Immature natural killer cell (primary cell): ENCODE results near the gene MAD2L1BP. TPM values are rescaled to one million over a fixed set of nuclear protein-coding genes. Genes with fewer than 3 reads are reported as not detected.

Experiments
- DNase-seq, 3 donors: peaks; one replicate each; pipeline ENCODE4 v3.0.0; 2022; ENCODE audit warnings: mixed read lengths in 1 of 3
- H3K27ac Mint-ChIP-seq, 6 donors: one replicate each; pipeline ENCODE4 v1.8.0; 2020; ENCODE audit warnings: mixed read lengths in 6 of 6, mild to moderate bottlenecking in 5 of 6, inconsistent platforms in 4 of 6, moderate library complexity in 3 of 6
- H3K27me3 Mint-ChIP-seq, 3 donors: one replicate each; pipeline ENCODE4 v1.8.0; 2020 to 2021; ENCODE audit warnings: low read depth in 3 of 3, mild to moderate bottlenecking in 3 of 3, mixed read lengths in 3 of 3, moderate library complexity in 3 of 3, inconsistent platforms in 1 of 3
- H3K36me3 Mint-ChIP-seq, 3 donors: one replicate each; pipeline ENCODE4 v1.8.0; 2020; ENCODE audit warnings: mixed read lengths in 3 of 3, inconsistent platforms in 2 of 3, mild to moderate bottlenecking in 2 of 3
- H3K4me1 Mint-ChIP-seq, 2 donors: one replicate each; pipeline ENCODE4 v1.8.0; 2020; ENCODE audit warnings: inconsistent platforms in 2 of 2, mild to moderate bottlenecking in 2 of 2, mixed read lengths in 2 of 2, moderate library complexity in 1 of 2
- H3K4me3 Mint-ChIP-seq, 5 donors: one replicate each; pipeline ENCODE4 v1.8.0; 2020; ENCODE audit warnings: mild to moderate bottlenecking in 5 of 5, mixed read lengths in 5 of 5, inconsistent platforms in 3 of 5, moderate library complexity in 3 of 5
- H3K9me3 Mint-ChIP-seq, 6 donors: one replicate each; pipeline ENCODE4 v1.8.0; 2020; ENCODE audit warnings: mild to moderate bottlenecking in 6 of 6, mixed read lengths in 6 of 6, inconsistent platforms in 4 of 6, moderate library complexity in 3 of 6
- polyA plus RNA-seq, 3 donors: library from polyadenylated mRNA; unstranded; fragments of 300-500 nt; fragmentation: Illumina TruSeq; gene quantifications; one replicate each; pipeline ENCODE4 v1.2.3, GENCODE V29; 2021

Gene MAD2L1BP
- polyA plus RNA-seq, 3 donors from 2014 or later = 23.7 to 30.4 (median 28.3) TPM

DNA sequence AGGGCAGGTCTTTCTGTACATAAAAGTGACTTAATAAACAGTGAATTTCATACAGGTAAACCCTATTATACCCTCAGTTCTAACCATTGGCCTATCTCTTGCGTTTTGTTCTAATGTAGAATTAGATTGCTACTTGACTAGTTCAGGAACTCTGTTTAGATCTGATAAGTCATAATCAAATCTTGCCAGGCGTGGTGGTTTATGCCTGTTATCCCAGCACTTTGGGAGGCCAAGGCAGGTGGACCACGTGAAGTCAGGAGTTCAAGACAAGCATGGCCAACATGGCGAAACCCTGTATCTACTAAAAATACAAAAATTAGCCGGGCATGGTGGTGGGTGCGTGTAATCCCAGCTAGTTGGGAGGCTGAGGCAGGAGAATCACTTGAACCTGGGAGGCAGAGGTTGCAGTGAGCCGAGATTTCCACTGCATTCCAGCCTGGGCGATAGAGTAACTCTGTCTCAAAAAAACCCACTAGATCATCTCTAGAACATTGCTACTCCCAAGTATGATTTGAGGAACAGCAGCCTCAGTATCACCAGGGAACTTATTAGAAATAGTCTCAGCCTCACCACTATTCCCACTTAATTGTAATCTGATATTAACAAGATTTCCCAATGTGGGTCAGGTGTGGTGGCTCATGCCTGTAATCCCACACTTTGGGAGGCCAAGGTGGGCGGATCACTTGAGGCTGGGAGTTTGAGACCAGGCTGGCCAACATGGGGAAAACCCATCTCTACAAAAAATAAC lies 18.7 kb upstream of the MAD2L1BP start:
- H3K36me3 Mint-ChIP-seq = peaks cover under 1 to 8% (median 4%) of the 10 kb centered on the region in 3 donors
- DNase-seq = no peak
- H3K4me3 Mint-ChIP-seq = no peak overlapping the region
- H3K4me1 Mint-ChIP-seq = no peaks in the 10 kb centered on the region
- H3K27ac Mint-ChIP-seq = peak overlapping the region in 1 of 6 donors; percentile 29
- no peaks in the 10 kb centered on the region for H3K9me3 Mint-ChIP-seq
- no peaks in the 10 kb centered on the region for H3K27me3 Mint-ChIP-seq

DNA sequence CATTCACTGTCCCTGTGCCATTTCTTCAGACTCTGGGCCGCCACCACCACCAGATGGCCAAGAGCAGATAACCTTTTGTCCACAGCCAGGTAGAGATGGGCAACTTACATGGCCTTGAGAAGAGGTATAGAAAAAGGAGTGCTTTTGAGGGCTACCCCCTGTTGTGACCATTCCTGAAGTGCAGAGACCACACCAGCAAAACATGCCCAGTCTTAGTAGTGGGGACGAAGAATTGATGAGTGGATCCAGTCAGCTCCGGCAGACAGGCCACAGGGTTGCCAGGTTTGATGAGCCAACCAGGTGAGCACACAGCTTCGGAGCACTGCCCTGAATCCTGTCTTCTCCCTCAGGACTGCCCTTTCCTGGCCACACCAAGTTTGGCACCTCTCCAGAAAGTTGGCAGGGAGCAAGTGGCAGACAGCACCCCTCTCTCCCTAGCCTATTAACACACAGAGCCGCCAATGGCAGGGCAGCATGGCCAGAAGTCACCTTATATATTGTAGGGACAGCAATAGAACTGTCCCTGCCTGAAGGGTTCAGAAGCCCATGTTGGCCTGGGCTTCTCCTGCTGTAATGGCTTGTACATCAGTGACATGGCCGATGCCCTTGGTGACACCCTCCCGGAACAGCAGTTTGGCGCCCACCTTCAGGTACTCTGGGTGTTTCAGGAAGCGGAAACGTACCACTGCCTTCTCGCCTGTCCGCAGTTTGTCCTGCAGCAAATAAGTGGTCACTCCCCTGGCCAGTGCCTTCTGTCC lies 14.4 kb upstream of the MAD2L1BP start:
- peaks cover 2 to 5% of the 10 kb centered on the region in 2 donors for H3K4me1 Mint-ChIP-seq
- DNase-seq = no peak
- peak overlapping the region in 2 of 6 donors; percentile 8 to 61 for H3K27ac Mint-ChIP-seq
- H3K9me3 Mint-ChIP-seq = no peaks in the 10 kb centered on the region
- H3K4me3 Mint-ChIP-seq = no peak overlapping the region
- H3K36me3 Mint-ChIP-seq = peaks cover 12 to 19% (median 13%) of the 10 kb centered on the region in 3 donors
- no peaks in the 10 kb centered on the region for H3K27me3 Mint-ChIP-seq

DNA sequence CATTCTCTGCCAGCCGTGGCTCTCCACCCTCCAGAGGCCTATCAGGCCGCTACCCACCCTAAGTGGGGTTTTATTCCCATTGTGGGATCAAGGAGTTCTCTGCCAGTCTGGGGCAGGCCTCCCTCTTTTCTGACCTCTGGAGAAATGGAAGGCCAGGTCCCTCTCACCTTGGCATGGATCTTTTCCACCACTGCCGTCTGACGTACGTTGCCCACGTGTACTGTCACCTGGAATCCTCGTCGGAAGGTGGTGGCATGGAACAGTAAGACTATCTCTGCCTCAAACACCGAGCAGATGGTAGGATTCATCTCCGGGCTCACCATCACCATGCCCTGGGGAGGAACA lies 13.8 kb upstream of the MAD2L1BP start:
- Mint-ChIP-seq H3K27ac (peak overlapping the region in 1 of 6 donors; percentile 8), H3K4me1 (peaks cover 5 to 10% of the 10 kb centered on the region in 2 donors), H3K9me3 (no peaks in the 10 kb centered on the region), H3K36me3 (peaks cover 12 to 19% (median 13%) of the 10 kb centered on the region in 3 donors), H3K27me3 (no peaks in the 10 kb centered on the region), H3K4me3 (no peak overlapping the region)
- no peak for DNase-seq

DNA sequence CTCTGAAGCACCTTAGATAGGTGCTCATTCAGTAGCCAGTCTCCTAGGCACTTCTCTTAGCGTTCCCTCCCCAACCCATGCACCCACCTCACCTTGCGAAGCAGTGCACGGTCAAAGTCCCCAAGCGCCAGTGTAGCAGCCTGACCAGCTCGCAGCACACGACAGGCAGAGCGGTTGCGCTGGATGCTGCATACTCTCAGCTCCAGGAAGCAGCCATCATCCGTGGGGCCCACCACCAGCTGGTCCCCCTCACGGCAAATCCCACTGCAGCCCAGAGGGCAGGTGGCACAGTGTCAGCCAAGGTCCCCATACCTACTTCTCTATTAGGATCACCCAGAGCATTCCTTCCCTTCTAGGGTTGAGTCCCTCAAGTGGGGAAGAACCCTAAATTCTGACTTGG lies 13.1 kb upstream of the MAD2L1BP start:
- peaks cover 12 to 19% (median 13%) of the 10 kb centered on the region in 3 donors for H3K36me3 Mint-ChIP-seq
- peak overlapping the region in 1 of 6 donors; percentile 31 for H3K27ac Mint-ChIP-seq
- H3K4me3 Mint-ChIP-seq = no peak overlapping the region
- H3K27me3 Mint-ChIP-seq = no peaks in the 10 kb centered on the region
- no peaks in the 10 kb centered on the region for H3K9me3 Mint-ChIP-seq
- no peak for DNase-seq
- H3K4me1 Mint-ChIP-seq = peaks cover 12 to 18% of the 10 kb centered on the region in 2 donors

DNA sequence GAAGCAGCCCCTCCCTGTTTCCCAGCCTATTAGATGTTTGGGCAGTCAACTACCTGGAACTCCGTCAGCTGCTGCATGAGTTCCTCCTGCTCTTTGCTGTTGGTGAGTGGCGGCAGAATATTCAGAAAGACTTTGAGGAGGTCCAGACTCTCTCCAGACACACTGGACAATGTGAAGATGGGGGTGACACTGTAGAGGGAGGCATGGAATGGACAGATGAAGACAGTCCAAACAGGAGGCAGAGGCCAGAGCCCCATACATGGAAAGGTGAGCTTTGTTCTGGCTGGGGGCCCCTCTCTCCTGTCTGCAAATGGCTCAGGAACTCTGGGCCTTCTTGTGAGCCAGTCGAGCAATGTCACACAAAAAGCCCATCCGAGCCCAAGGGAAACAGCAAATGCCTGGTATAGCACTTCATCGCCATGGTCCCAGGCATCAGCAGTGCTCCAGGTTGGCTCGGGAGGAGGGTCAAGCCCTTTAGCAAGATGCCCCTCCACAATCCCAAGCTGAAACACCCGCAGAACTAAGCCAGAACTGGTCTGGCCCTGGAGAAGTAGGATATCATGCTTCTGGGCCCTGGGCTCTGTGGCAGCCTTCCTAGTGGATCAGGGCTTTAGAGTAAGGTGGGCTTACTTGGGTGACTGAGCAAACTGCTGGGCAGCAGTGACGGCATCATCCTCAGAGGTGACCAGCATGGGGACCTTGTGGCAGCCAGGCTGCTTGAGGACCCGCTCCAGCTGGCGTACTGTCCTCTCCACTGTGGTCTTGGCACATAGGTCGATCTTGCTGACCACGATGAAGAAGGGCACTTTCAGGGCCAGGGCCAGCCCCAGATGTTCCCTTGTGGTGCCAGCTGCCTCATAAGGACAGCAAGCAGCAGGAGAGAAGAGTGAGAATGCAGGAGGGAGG lies 11.5 kb upstream of the MAD2L1BP start:
- Mint-ChIP-seq H3K4me1 (peaks cover 21 to 31% of the 10 kb centered on the region in 2 donors), H3K4me3 (no peak overlapping the region), H3K27ac (peak overlapping the region in 1 of 6 donors; percentile 25), H3K9me3 (no peaks in the 10 kb centered on the region), H3K27me3 (peaks cover 0 to 3% (median 3%) of the 10 kb centered on the region in 3 donors), H3K36me3 (peaks cover 12 to 19% (median 13%) of the 10 kb centered on the region in 3 donors)
- DNase-seq = no peak

- H3K36me3 Mint-ChIP-seq = peaks cover 12 to 19% (median 13%) of the 10 kb centered on the region in 3 donors
- peaks cover 25 to 38% of the 10 kb centered on the region in 2 donors for H3K4me1 Mint-ChIP-seq
- H3K4me3 Mint-ChIP-seq = no peak overlapping the region
- no peaks in the 10 kb centered on the region for H3K9me3 Mint-ChIP-seq
- peaks cover 3 to 6% (median 3%) of the 10 kb centered on the region in 3 donors for H3K27me3 Mint-ChIP-seq
- DNase-seq = no peak
- H3K27ac Mint-ChIP-seq = peak overlapping the region in 1 of 6 donors; percentile 25
Measured at GRCh38 chr6:43624786-43625288, 10.8 kb upstream of the MAD2L1BP start.

GRCh38 chr6:43625393-43625992 lies 10.1 kb upstream of the MAD2L1BP start:
- Mint-ChIP-seq H3K27ac (peak overlapping the region in 1 of 6 donors; percentile 76), H3K4me1 (peaks cover 30 to 43% of the 10 kb centered on the region in 2 donors), H3K27me3 (peaks cover 3 to 8% (median 3%) of the 10 kb centered on the region in 3 donors), H3K36me3 (peaks cover 12 to 19% (median 13%) of the 10 kb centered on the region in 3 donors), H3K4me3 (no peak overlapping the region), H3K9me3 (no peaks in the 10 kb centered on the region)
- no peak for DNase-seq

DNA sequence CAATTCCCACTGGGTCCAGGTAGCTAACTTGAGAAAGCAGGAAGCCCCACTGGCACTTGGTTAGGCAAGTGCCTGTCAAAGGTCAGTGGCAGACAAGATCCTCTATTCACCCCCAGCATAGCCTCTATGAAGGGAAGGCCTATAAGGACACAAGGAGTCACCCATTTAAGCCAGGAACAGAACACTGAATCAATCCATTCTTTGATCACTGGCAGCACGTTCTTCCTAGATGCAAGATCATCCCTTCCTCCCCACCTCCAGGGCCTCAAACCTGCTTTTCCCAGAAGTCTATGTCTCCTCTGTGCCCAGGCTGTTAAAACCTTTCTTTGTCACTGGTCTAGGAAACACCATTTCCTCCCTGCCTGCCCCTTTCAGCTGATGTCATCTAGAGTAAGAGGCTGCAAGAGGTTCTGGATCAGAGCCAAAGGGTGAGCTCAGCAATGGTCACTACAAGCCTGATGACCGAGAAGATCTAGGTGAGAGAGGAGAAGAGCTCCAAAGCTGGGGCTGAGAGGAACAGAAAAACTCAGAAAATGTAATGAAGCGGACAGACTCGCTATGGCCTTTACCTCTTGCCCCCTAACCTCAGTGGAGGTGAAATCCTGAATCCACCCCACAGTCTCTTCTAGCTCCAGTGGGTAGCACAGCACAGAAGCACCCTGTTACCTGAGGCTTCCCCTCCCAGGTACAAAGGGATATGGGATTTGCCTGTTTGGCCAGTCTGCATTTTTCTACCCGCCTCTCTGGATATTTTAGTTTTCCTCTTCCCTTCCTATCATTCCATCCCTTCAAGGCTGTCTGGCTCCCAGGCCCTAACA lies 8.4 kb upstream of the MAD2L1BP start:
- H3K9me3 Mint-ChIP-seq = no peaks in the 10 kb centered on the region
- peaks cover 31 to 43% of the 10 kb centered on the region in 2 donors for H3K4me1 Mint-ChIP-seq
- peaks cover 8 to 16% (median 11%) of the 10 kb centered on the region in 3 donors for H3K36me3 Mint-ChIP-seq
- peaks cover 3 to 8% (median 3%) of the 10 kb centered on the region in 3 donors for H3K27me3 Mint-ChIP-seq
- H3K4me3 Mint-ChIP-seq = peak overlapping the region; percentile 58 to 70 (median 67)
- peak overlapping the region; percentile 13 to 83 (median 68) for H3K27ac Mint-ChIP-seq
- DNase-seq = no peak

DNA sequence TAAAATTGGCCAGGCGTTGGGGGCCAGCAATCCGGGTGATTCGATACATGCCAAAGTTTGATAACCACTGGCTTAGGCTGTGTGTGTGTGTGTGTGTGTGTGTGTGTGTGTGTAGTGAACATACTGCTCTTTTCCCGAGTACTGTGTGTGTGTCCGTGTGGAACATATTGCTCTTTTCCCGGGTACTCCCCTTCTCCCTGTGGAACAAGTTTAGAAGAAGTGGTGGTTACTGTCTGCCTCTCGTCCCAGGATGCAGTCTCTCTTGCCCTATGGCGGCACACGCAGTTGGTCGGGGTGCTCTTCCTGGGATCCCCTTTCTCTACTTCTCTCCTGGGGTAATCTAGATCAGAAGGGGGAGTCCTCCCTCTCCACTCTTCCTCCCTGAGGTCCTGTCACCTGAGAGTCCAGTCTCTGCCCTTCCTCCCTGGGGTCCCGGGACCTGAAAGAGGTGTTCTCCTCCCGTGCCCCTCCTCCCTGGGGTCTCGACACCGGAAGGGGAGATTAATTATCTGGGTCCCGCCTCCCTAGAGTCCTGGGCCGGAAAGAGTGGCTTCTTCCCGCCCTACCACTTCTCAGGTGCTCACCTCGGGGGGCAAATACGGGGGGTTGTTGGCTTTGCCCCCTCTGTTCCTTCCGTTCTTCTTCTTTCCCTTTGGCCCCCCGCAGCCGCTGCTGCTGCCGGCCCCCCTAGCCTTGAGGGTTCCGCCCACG lies 7.1 kb upstream of the MAD2L1BP start:
- no peaks in the 10 kb centered on the region for H3K9me3 Mint-ChIP-seq
- H3K4me3 Mint-ChIP-seq = peak overlapping the region; percentile 99 to 100 (median 99)
- H3K4me1 Mint-ChIP-seq = peaks cover 31 to 43% of the 10 kb centered on the region in 2 donors
- H3K27me3 Mint-ChIP-seq = peaks cover 3 to 8% (median 3%) of the 10 kb centered on the region in 3 donors
- H3K27ac Mint-ChIP-seq = peak overlapping the region; percentile 88 to 97 (median 93)
- DNase-seq = peak in 2 of 3 donors; percentile 39 to 48
- H3K36me3 Mint-ChIP-seq = peaks cover 5 to 9% (median 7%) of the 10 kb centered on the region in 3 donors

- DNase-seq = peak; percentile 93 to 95 (median 94)
- Mint-ChIP-seq H3K4me3 (peak within 1 kb of the TSS; percentile 99 to 100 (median 99)), H3K27me3 (peaks cover 3 to 8% (median 3%) of the 10 kb centered on the region in 3 donors), H3K4me1 (peaks cover 29 to 43% of the 10 kb centered on the region in 2 donors), H3K36me3 (peaks cover 0 to 7% (median 6%) of the 10 kb centered on the region in 3 donors), H3K9me3 (no peaks in the 10 kb centered on the region), H3K27ac (peak within 1 kb of the TSS; percentile 88 to 97 (median 96))
Measured at GRCh38 chr6:43629104-43629504, 6.5 kb upstream of the MAD2L1BP start, which contains the start of gene GTPBP2. TSS of gene GTPBP2 (minus strand) at chr6:43629264. CDS start at chr6:43629162, 102 bp downstream.

DNA sequence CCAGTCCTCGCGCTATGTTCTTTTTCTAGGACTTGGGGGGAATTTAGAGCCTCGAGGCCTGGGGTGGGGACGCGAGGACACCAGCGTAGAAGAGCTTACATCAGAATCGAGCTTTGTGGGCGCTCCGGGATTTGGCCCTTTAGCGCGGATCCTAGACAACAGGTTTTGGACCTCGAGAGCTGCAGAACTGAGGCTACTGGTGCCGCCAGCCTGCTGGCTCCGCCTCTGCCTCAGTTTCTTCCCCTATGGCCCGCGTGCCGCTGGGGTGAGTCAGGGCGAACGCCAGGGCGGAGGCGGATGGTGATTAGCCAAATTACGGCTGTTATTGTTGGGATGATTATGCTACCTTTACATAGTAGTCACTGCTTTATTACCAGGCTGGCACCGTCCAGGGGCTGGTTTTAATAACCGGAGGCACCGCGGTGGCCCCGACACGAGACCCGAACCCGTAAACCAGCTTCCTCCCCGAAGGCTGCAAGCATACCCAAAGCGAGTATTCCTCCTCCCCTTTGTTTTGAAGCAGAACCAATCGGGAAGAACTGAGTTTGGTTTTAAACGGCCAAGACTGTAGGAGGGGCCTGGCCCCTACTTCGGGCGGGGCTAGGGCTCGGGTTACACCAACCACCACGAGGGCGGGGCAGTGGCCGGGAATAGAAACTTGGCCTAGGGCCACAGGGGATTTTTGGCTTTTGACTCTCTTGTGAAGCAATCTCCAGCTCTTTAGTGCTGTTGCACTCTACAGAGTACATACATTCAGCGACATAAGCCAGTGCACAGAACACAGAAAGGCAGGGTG lies 5.9 kb upstream of the MAD2L1BP start:
- Mint-ChIP-seq H3K27ac (peak overlapping the region; percentile 88 to 97 (median 96)), H3K27me3 (peaks cover 3 to 8% (median 3%) of the 10 kb centered on the region in 3 donors), H3K9me3 (no peaks in the 10 kb centered on the region), H3K4me3 (peak overlapping the region; percentile 99 to 100 (median 99)), H3K36me3 (peaks cover 0 to 6% (median 4%) of the 10 kb centered on the region in 3 donors), H3K4me1 (peaks cover 31 to 44% of the 10 kb centered on the region in 2 donors)
- peak; percentile 79 to 80 (median 80) for DNase-seq
